K562 (cell line): ENCODE results near the gene ITGB5. TPM values are rescaled to one million over a fixed set of nuclear protein-coding genes. Genes with fewer than 3 reads are reported as not detected.

Experiments
- ARNT ChIP-seq, 2 experiments: fragments of 450-650 bp; IDR thresholded peaks; 2 replicates each; pipeline ENCODE4 v1.6.1; 2016; ENCODE audit warnings: mild to moderate bottlenecking in 1 of 2
- ATF1 ChIP-seq, 2 experiments: fragments of 450-650 bp in 1 of 2; IDR thresholded peaks; 2 replicates each; pipeline ENCODE4 v1.6.1; 2016; ENCODE audit warnings: missing compliant biosample characterization in 1 of 2, missing genetic modification characterization in 1 of 2
- ATF3 ChIP-seq, 2 experiments: fragments of 450-650 bp in 1 of 2; sonication (generic) in 1 of 2; formaldehyde crosslinking in 1 of 2; IDR thresholded peaks in 1 of 2; conservative IDR thresholded peaks in 1 of 2; 2 replicates each; pipeline versions ENCODE4 v1.6.1 to v1.8.1; 2016 to 2023; ENCODE audit warnings: mild to moderate bottlenecking in 2 of 2, moderate library complexity in 2 of 2, inconsistent platforms in 1 of 2, missing genetic modification reagents in 1 of 2
- CBX8 ChIP-seq: fragments of 200-600 bp; sonication (generic); IDR thresholded peaks from 2 replicates; pipeline ENCODE4 v1.6.1; 2012; ENCODE audit warnings: borderline replicate concordance, mixed run types, low read depth, mild to moderate bottlenecking, moderate library complexity, mixed read lengths, low read length, control low read depth, inconsistent platforms; ENCODE audit not compliant: poor library complexity, severe bottlenecking; ENCODE audit errors: extremely low read depth
- CREB3 ChIP-seq: fragments of 450-650 bp; conservative IDR thresholded peaks from 2 replicates; pipeline ENCODE4 v1.6.1; 2016; ENCODE audit warnings: missing genetic modification characterization, low read depth, mild to moderate bottlenecking, missing compliant biosample characterization, moderate library complexity
- FOXM1 ChIP-seq, 2 experiments: fragments of 450-650 bp in 1 of 2; sonication (generic) in 1 of 2; formaldehyde crosslinking in 1 of 2; IDR thresholded peaks; 2 replicates each; pipeline versions ENCODE4 v1.6.1 to v1.9.0; 2017 to 2022; ENCODE audit warnings: low read depth in 2 of 2, mild to moderate bottlenecking in 2 of 2, missing genetic modification reagents in 1 of 2, moderate library complexity in 1 of 2
- GATA2 ChIP-seq: sonication (generic); formaldehyde crosslinking; IDR thresholded peaks from 2 replicates; pipeline ENCODE4 v1.4.0; 2020; ENCODE audit warnings: mild to moderate bottlenecking, missing genetic modification reagents
- HDAC1 ChIP-seq, 2 experiments: fragments of 450-650 bp; IDR thresholded peaks; 2 replicates each; pipeline ENCODE4 v1.6.1; 2016 to 2017; ENCODE audit warnings: inconsistent platforms in 1 of 2, mild to moderate bottlenecking in 1 of 2, moderate library complexity in 1 of 2
- HDGF ChIP-seq: fragments of 450-650 bp; IDR thresholded peaks from 2 replicates; pipeline ENCODE4 v1.6.1; 2016
- HMG20A ChIP-seq: fragments of 450-650 bp; formaldehyde crosslinking; conservative IDR thresholded peaks from 2 replicates; pipeline ENCODE4 v1.4.0; 2020; ENCODE audit warnings: mild to moderate bottlenecking, mixed read lengths
- MCM5 ChIP-seq: fragments of 450-650 bp; IDR thresholded peaks from 2 replicates; pipeline ENCODE4 v1.6.1; 2016; ENCODE audit warnings: low read depth
- MXD1 ChIP-seq: fragments of 250-450 bp; sonication (Bioruptor Pico); IDR thresholded peaks from 2 replicates; pipeline ENCODE4 v1.8.0; 2021; ENCODE audit warnings: borderline replicate concordance, mild to moderate bottlenecking, moderate library complexity; ENCODE audit not compliant: poor library complexity, severe bottlenecking
- NBN ChIP-seq: fragments of 450-650 bp; IDR thresholded peaks from 2 replicates; pipeline ENCODE4 v1.6.1; 2016; ENCODE audit warnings: low read depth, mild to moderate bottlenecking
- NFE2L1 ChIP-seq: fragments of 450-650 bp; IDR thresholded peaks from 2 replicates; pipeline ENCODE4 v1.6.1; 2016; ENCODE audit warnings: missing genetic modification characterization, low read depth, mild to moderate bottlenecking, missing compliant biosample characterization, moderate library complexity, borderline replicate concordance
- PBX2 ChIP-seq, 2 experiments: IDR thresholded peaks in 1 of 2; conservative IDR thresholded peaks in 1 of 2; 2 replicates each; pipeline ENCODE4 v1.6.1; 2016; ENCODE audit warnings: low read depth in 2 of 2, mild to moderate bottlenecking in 1 of 2, missing compliant biosample characterization in 1 of 2, missing genetic modification characterization in 1 of 2, moderate library complexity in 1 of 2
- POLR2AphosphoS5 ChIP-seq: IDR thresholded peaks from 2 replicates; pipeline ENCODE4 v1.6.1; 2011; ENCODE audit warnings: mild to moderate bottlenecking, low read depth, low read length, moderate library complexity; ENCODE audit not compliant: control insufficient read depth, insufficient read depth
- RCOR1 ChIP-seq, 2 experiments: IDR thresholded peaks; 2 replicates each; pipeline ENCODE4 v1.6.1; 2012; ENCODE audit warnings: low read depth in 2 of 2, low read length in 2 of 2, borderline replicate concordance in 1 of 2, improper control_type of control experiment in 1 of 2
- SMAD1 ChIP-seq: fragments of 150-350 bp; IDR thresholded peaks from 2 replicates; pipeline ENCODE4 v1.6.1; 2014; ENCODE audit warnings: low read length, low read depth; ENCODE audit not compliant: partially characterized antibody
- TRIM24 ChIP-seq, 2 experiments: fragments of 450-650 bp; IDR thresholded peaks; 2 replicates each; pipeline ENCODE4 v1.6.1; 2016
- ZNF175 ChIP-seq: fragments of 200-800 bp; sonication (Bioruptor generic); IDR thresholded peaks from 2 replicates; pipeline ENCODE4 v1.6.1; 2016; ENCODE audit warnings: low read depth, mild to moderate bottlenecking, missing genetic modification characterization, missing compliant biosample characterization
- polyA plus RNA-seq, 8 experiments: library from polyadenylated mRNA; depleted of rRNA in 4 of 8; stranded (reverse) in 5 of 8; unstranded in 3 of 8; fragments of >200 nt; fragmentation: Nextera tagmentation in 2 of 8; fragmentation: Illumina TruSeq in 1 of 8; extraction: Ambion mirVana in 2 of 8; extraction: Trizol in 1 of 8; gene quantifications; 2 replicates each; pipeline versions ENCODE4 v1.2.1 to v1.2.3, GENCODE V29; 2011 to 2014; ENCODE audit warnings: inconsistent platforms in 1 of 8, missing spikeins in 1 of 8
- total RNA-seq, 7 experiments: library from RNA; depleted of rRNA in 6 of 7; stranded (reverse); fragments of >200 nt in 6 of 7; fragmentation: Illumina TruSeq in 2 of 7; extraction: Trizol in 2 of 7; gene quantifications; 2 replicates each; pipeline versions ENCODE4 v1.2.1 to v1.2.3, GENCODE V29; 2011 to 2021; ENCODE audit warnings: low replicate concordance in 1 of 7

ITGB5 gene
- total and polyA plus RNA-seq, 9 of the 15 experiments (the other 6 are each of a cell fraction or from before 2014, with no cell fraction given): 1.7 to 46.8 (median 9.9) TPM

- no peak for TF ChIP-seq PBX2 (CRISPR knock-in tag; IDR thresholded peaks at IDR 0.05; ENCODE audit: low read depth)
- TF ChIP-seq PBX2 (tag; conservative IDR thresholded peaks at IDR 0.05; ENCODE audit: low read depth): peak; percentile 84
- TF ChIP-seq POLR2AphosphoS5: peak; percentile 82
- TF ChIP-seq HMG20A: 0 out of 2 replicates have a peak, but pooled peaks have one; percentile 17
- TF ChIP-seq CBX8: no peak
- TF ChIP-seq ZNF175 (CRISPR knock-in tag): peak; percentile 90
- TF ChIP-seq FOXM1 (IDR thresholded peaks at IDR 0.05; ENCODE audit: low read depth): peak; percentile 87
- no peak for TF ChIP-seq FOXM1 (CRISPR knock-in tag; IDR thresholded peaks at IDR 0.05; ENCODE audit: low read depth)
- peak in 1 of 2 experiments; percentile 66; a peak in 1 of 4 replicates for TF ChIP-seq ARNT (IDR thresholded peaks at IDR 0.05)
- no peak for TF ChIP-seq ATF1 (CRISPR knock-in tag; IDR thresholded peaks at IDR 0.05)
- TF ChIP-seq ATF1 (tag; IDR thresholded peaks at IDR 0.05): peak; percentile 55; the same call in 1 of the 2 replicates
- TF ChIP-seq ATF3 (IDR thresholded peaks at IDR 0.05): peak; percentile 73
- no peak for TF ChIP-seq ATF3 (CRISPR knock-in tag; conservative IDR thresholded peaks at IDR 0.05)
- TF ChIP-seq NFE2L1: peak; percentile 44; the same call in 1 of the 2 replicates
- TF ChIP-seq SMAD1: peak; percentile 64
- no peak for TF ChIP-seq MXD1 (CRISPR knock-in tag)
- TF ChIP-seq TRIM24 (IDR thresholded peaks at IDR 0.05): peak; percentile 42 to 74; a peak in 3 of 4 replicates
- no peak for TF ChIP-seq MCM5
- TF ChIP-seq HDAC1 (IDR thresholded peaks at IDR 0.05): peak in 1 of 2 experiments; percentile 99; a peak in 2 of 4 replicates
- no peak for TF ChIP-seq HDGF
- TF ChIP-seq NBN: peak; percentile 51; the same call in 1 of the 2 replicates
- TF ChIP-seq GATA2: peak; percentile 77
- peak; percentile 99 to 100 for TF ChIP-seq RCOR1 (IDR thresholded peaks at IDR 0.05; ENCODE audit: borderline replicate concordance in 1 of 2, low read depth in 2 of 2, low read length in 2 of 2)
- TF ChIP-seq CREB3 (tag): 0 out of 2 replicates have a peak, but pooled peaks have one; percentile 34
Measured at GRCh38 chr3:124772081-124772831, 114.9 kb downstream of the ITGB5 start (continued).
